ENCODE measurements around the gene CEBPA.

The CEBPA gene

DNA sequence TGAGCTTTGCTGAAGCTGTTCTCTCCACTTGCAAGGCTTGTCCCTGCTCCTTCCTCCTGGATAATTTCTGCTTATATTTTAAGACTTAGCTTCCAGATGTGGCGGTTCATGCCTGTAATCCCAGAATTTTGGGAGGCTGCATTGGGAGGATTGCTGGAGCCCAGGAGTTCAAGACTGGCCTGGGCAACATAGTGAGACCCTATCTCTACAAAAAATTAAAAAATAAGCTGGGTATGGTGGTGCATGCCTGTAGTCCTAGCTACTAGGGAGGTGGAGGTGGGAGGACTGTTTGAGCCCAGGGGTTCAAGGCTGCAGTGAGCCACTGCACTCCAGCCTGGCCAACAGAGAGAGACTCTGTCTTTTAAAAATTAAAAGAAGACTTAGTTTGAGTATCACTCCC, 31.6 kb downstream of the CEBPA start:
- no peak for DNase-seq (ENCODE audit: low read depth)

DNA sequence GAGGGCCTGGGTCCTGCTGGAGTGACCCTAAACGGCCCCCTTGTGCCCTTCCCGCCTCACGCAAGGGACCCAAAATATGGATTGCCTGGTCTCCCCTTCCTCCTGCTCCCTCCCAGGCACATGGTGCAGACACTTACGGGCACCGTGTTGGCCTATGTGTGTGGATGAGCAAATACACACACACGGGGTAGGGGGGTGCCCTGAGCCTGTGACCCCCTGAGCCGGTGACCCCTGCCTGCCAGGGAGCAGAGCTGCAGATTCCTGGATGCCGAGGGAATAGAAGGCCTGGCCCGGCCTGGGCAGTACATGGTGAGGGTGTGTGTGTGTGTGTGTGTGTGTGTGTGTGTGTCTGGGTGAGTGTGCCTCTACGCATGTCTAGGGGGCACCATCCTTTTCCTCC, 33.3 kb downstream of the CEBPA start:
- DNase-seq (ENCODE audit: low read depth): no peak

DNA sequence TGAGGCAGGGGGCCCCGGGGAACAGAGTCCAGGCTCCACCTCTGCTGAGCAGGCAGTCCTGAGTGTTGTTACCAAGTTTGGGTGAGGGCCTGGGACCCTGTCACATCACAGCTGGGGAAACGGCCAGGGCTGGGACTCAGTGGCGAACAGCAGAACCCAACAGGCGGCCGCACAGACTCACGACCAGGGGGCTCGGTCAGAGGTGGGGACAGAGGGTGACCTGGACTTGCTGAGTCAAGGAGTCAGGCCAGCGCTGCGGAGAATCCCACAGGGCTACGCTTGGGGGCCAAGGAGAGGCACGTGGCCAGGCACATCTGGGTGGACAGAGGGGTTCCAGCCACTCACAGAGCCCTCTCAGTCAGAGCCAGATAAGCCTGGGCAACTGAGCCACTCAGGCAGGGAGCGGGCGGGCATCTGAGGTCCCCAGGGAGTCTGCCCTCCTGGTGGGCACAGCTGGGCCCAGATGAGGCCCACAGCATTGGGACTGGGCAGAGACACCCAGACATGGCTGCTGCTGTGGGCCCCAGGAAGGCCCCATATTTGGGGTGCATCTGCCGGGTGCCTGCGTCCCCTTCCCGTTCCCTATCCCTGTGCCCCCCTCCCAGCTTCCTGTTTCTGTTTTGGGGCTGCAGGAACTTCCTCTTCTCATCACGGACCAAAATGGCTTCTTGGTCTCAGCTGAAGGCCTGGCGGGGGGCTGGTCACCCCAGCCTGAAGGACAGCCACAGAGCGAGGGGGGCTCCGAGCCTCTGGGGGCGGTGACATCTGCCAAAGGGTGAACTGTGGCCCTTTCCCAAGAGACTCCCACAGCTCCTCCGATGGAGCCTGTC, 34.0 kb downstream of the CEBPA start:
- DNase-seq (ENCODE audit: low read depth): no peak

DNA sequence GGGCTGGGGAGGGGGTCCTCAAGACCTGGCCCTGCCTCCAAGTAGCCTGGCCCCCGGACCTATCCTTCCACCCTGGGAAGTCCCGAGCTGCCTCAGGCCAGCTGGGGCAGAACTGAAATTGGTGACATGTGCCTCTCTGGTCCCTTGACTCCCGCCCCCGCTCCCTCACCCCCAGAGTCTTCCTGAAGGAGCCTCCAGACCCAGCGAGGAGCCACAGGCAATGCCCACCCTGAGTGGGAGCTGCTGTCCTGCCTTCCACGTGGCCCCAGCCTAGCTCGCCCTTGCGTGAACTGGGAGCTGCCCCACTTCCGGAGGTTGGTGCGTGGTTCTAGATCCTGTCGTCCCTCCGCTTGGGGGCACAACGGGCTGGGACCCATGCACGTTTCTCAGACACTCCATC, 34.6 kb downstream of the CEBPA start:
- DNase-seq (ENCODE audit: low read depth): no peak

DNA sequence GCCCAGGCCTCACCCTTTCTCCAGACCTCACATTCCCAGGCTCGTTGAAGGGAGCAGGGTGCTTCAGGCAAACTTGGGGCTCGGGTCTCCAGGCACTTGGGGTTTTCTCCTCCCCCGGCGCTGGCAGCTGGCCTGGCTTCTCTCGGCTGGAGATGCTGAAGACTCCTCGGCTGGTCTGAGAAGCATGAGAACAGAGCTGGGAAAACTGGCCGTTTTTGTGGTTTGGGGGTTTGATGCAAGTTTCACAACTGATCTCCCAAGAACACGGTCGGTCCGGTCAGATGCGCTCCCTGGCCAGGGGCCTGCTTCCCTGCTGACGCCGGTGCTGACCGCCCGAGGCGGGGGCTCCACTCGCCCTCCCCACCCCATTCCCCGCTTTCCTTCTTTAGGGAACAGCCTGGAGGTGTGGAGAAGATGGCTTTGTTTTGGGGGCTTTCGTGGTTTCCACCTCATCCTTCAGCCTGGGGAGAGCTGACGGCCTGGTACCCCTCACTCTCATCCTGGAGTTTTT, 35.3 kb downstream of the CEBPA start:
- no peak for DNase-seq (ENCODE audit: low read depth)

DNA sequence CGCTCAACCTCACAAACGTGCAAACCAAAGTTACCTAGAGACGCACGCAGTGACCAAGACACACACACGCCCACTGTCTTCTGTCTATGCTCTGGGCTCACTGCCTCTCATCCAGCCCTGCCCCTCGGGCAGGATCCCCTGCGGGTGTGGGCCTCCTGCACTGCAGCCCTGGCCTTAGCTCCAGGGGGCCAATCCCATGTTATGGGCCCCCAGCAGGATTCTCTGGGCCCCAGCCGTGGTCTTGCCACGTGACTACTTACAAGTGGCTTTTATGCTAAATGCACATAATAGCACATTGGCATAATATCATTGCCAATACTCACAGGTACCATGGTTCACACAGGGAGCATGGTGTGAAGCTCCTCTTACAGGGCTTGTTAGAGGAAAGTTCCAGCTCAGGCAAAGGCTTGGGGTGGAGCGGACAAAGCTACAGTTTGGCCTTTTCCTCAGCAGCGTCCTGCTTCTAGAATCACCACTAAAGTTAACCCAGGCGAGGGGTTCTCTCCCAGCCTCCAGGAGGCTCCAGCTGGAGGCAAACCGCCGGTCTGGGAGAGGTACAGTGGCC, 37.4 kb downstream of the CEBPA start:
- DNase-seq (ENCODE audit: low read depth): no peak

DNA sequence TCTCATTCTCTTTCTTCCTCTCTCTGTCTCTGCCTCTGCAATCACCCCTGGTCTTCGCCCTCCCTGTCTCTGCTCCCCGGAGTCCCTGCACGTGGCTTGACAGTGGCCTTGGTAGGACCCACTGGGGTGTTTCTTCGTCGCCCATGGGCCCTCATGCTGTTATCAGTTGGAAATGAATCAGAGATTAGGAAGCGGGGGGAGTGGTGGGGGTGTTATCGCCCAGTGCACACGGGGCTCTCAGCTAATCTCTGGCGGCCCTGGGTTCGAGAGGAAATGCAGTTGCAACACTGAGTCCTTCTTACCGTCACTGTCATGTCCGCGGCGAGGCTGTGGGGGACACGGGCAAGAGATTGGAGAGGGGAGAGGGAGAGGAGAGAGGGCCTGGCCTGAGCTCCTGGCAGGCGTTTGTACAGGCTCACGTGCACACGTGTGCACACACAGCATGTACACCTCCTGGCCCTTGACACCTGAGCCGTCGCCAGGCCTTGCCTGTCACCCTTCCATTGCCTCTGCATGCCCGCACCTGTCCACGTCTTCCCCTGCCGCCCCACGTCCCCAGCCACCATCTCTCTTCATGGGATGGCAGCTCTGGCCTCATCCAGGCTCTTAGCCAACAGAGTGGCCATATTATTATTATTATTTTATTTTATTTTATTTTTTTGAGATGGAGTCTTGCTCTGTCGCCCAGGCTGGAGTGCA, 38.9 kb downstream of the CEBPA start:
- no peak for DNase-seq (ENCODE audit: low read depth)

DNA sequence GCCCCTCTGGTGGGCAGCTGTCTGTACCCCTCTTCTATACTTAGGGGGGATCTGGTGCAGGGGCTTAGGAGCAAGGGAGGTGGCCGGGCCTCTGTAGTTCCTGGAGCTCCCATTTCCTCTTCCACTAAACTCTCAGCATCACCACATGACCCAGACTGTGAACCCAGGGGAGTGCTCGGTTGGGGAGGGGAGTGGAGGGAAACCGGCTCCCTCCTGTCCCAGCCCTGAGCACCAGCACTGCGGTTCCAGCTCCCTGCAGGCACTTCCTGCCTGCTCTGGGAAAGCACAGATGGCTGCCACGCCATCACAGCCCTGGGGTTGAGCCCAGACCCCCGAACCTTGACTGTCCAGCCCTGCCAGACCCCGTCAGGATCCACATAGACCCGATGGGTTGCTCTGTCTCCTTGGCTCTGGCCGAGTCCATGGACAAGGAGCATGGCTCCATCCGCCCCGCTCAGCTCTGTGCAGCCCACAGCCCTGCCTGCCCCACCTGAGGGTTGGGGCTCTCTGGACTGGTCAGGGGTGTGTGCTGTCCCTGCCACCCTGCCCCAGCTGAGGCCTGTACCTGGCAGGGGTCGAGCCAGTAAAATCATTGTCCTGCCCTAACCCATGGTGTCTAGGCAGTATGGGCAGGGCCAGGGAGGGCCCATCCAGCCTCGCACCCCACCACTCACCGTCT, 40.7 kb downstream of the CEBPA start:
- no peak for DNase-seq (ENCODE audit: low read depth)

DNA sequence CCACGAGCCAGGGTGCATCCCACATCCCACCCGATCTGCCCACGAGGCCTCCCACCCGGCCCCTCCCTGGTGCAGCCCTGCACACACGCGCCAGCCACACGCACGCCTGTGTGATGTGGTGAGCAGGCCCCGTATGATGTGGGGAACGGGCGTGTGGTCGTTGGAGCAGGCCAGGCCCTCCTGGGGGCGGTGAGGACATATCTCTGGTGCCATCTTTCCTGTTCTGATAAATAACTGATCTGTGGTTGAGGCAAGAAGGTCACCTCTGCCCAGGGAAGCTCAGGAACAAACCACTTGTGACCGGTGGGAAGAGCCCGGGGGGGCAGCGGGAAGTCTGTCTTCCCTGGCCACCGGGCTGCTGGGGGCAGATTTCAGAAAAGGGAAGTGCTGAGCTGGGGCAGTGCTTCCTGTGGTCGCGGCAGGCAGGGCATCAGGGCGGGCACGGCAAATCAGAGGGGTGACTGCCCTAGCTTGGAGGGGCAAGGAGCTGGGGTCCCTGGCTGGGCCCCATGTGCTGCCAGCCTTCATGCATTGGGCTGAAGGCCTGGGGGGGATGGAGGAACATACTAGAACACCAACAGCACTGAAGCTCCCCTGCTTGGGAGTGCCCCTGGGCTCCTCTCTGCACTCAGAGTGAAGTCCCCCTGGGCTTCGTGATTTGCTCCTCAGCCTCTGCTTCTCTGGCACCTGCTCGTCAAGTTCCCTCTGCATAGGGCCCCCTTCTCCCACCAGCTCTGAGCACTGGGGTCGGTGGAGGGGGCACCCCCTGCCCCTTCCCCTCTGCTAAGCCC, 41.5 kb downstream of the CEBPA start:
- DNase-seq (ENCODE audit: low read depth): no peak

DNA sequence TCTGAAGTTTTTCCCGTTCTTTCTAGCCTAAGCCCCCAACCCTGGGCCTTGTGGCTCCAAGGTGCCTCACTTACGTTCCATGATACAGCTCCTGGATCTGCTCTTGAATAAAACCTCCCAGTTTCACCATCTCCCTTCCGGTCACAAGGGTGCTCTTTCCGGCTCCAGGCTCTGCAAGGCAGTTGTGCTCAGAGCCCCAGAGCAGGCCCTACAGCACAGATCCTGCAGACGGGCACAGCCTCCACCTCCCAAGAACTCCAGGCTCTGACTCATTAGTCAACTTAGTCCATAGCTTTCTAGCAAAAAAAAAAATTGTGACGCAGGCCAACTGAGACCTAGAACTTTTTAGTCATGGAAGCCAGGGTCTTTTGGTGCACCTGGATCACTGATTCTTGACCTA, 42.8 kb downstream of the CEBPA start:
- no peak for DNase-seq (ENCODE audit: low read depth)

DNA sequence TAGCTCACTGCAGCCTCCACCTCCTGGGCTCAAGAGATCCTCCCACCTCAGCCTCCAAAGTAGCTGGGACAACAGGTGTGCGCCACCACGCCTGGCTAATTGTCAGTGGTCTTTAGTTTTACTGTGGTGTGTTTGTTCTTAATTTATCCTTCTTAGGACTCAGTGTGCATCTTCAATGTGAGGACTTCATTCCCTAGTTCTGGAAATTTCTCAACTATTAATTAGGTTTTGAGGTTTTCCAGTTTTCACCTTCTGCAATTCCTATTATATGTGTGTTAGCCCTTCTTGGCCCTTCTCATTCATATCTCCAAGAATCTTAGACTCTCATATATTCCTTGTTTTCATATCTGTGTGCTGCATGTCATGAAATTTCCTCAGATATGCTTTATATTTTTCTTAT, 44.5 kb downstream of the CEBPA start:
- DNase-seq (ENCODE audit: low read depth): no peak

DNA sequence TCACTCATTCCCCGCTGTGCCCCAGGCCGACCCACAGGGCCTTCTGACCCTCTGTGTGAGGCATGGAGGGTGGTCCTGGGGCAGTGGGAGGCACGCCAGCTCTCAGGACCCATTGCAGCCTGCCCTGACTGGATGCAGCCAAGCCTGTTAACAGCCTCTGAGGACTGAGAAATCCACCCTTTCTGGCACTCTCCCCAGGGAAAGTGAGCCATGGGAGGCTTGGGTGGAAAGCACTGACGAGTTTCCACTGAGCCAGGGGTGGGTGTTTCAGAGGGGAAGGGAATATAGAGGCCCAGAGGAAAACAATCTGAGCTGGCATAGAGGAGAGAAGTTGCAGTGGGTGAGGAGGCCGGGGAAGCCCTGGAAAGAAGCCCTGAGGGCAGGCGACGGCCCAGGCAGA, 46.1 kb downstream of the CEBPA start:
- no peak for DNase-seq (ENCODE audit: low read depth)

DNA sequence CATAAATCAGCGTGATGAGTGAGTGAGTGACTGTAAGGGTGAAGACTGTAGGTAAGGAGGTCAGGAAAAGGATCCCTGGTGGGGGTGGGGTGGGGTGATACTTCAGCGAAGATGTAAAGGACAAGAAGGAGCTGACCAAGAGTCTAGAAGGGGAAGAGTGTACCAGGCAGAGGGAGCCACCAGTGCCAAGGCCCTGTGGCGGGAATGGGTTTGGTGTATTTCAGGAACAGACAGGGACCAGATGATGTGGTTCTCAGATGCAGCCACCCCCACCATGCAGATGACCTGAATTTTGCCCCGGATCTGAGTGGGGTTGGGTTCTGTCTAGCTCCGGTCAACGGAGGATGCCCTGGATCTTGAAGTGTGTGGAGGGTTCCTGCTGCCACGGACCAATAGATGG, 46.6 kb downstream of the CEBPA start:
- DNase-seq (ENCODE audit: low read depth): no peak

DNA sequence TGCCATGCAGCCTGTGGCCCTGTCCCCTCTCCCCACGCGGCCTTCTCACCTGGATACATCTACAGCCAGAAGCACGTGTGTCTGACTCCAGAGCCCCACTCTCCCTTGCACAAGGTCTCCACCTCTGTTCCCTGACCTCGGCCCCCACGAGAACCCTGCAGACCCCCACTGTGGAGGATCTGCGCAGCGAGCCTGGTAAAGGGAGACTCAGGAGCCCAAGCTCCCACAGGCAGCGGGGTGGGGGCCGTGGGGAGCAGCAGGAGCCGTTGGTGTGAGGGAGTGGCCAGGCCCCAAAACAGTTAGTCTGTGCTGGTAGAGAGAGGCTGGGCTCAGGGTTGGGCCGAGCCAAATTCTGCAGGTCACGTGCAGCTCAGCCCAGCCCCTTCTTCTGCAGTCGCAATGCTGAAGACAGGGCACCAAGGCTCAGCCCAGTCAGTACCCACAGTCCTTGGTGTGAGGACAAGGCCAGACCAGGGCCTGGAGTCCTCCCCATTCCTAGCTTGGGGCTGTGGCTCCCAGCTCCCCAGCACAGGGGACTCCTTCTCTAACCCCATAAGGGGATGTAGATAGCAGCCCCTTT, 48.0 kb downstream of the CEBPA start:
- DNase-seq (ENCODE audit: low read depth): no peak

DNA sequence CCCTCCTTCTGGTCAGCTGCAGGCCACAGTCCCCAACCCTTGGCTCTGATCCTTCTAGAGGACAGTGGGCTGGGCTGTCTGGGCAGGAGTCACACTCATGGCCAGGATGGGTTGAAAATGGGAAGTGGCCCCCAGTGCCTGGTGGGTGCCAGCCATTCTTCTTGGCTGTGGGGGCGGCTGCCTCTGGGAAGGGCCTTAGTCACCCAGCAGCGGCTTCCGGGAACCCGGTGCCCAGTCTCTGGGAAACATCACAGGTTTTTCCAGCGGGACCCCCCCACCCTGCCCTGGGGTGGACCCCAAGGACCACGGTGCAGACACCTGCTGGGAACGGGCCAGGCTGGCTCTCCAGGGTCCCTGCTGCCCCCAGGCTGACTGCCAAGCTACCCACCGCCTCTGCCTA, 49.4 kb downstream of the CEBPA start:
- no peak for DNase-seq (ENCODE audit: low read depth)

DNA sequence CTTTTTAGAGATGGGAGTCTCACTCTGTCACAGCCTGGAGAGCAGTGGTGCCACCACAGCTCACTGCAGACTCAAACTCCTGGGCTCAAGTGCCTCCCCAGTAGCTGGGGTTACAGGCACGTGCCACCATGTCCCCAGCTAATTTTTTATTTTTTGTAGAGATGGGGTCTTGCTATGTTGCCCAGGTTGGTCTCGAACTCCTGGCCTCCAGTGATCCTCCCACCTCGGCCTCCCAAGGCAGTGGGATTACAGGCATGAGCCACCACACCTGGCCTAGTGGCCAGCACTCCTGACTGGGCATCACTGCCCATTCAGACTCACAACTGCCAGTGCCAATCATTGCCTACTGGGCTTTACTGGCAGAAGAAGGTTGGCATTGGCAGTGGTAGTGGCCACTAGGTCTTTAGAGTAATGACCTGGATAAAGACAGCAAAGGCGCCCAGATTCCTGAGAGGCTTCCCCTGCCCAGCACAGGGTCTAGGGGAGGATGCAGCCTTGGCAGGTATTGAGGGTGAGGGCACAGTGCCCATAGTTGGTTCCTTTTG, 49.8 kb downstream of the CEBPA start:
- DNase-seq (ENCODE audit: low read depth): no peak

DNA sequence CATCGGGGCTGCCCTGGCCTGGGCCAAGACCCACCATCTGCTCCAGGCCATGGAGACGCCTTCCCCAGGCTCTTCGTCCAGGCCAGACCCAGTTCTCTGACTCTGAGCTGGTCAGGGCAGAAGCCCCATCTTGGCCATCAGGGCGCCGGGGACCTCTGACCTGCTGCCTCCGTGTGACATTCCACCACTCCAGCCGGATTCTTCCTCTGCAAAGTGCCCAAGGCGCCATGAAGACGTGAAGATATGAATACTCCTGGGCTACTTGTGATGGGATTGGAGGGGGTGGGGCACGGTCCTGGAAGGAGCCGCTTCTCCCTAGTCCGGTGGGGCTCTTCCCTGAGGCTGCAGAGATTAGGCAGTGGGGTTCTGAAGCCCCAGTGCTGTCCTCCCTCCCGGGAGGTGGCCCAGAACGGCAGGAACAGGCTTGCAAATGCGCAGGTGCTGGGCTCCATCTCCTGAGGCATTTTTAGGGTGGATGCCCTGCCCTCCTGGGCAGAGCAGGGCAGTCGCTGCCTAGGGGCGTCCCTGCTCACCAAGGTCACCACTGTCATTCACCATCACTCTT, 50.7 kb downstream of the CEBPA start:
- DNase-seq (ENCODE audit: low read depth): no peak

DNA sequence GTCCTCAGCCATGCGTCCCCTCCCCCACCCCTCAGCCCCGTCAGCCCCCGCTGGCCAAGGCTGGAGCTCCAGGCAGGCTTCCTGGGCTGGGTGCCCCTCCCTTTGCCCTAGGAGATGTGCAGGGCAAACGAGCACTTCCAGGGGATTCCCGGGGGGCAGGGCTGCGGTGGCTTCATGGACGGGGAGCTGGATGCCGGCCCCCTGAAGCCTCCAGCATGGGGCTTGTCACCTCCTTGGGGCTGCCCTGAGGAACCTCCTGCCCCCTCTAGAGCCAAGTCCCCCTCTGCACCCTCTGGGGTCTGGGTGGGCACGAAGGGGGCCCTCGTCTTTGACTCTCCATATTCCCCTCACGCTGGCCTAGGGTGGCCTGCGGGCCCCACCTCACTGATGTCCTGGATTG, 51.3 kb downstream of the CEBPA start:
- no peak for DNase-seq (ENCODE audit: low read depth)

DNA sequence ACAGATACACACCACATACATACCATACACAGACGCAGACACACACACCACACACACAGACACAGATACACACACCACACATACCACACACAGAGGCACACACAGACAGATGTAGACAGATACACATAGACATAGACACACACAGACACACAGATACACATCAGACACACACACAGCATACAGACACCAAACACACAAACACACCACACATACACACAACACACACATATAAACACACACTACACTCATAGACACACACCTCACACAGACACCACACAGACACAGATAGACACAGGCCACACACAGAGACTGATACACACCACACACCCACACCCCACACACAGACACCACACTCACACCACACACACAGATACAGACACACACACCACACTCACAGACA, 51.8 kb downstream of the CEBPA start:
- DNase-seq (ENCODE audit: low read depth): no peak
